HG03039 (cell line): ENCODE measurements around the gene DSC2.
"Not testable (repeated sequence)": the region's sequence is repeated elsewhere in the genome, so short reads cannot be mapped to it uniquely, and the experiment has no call there.

Source experiments
- ATAC-seq: cut with Tn5 transposase; IDR thresholded peaks from one replicate; pipeline ENCODE4 v1.9.1; 2021; ENCODE audit warnings: mild to moderate bottlenecking, moderate library complexity; ENCODE audit not compliant: unreplicated experiment

DSC2 gene

GRCh38 chr18:31102025-31102684 lies at the start of gene DSC2:
DSC2 (minus strand) TSS chr18:31102421; CDS start chr18:31101971, 450 bp downstream.
- ATAC-seq: no peak

- ATAC-seq: no peak
These were observed 47.1 kb upstream of the DSC2 start for GRCh38 chr18:31149351-31149750.

- no peak for ATAC-seq
These were observed 46.4 kb upstream of the DSC2 start for GRCh38 chr18:31148600-31148999.

- ATAC-seq: no peak
These were observed 44.6 kb upstream of the DSC2 start for GRCh38 chr18:31146809-31147208.

GRCh38 chr18:31143025-31143424 lies 40.8 kb upstream of the DSC2 start:
- ATAC-seq: no peak

- ATAC-seq: no peak
These were observed 36.5 kb upstream of the DSC2 start for GRCh38 chr18:31138709-31139108.

GRCh38 chr18:31134988-31135529 lies 32.8 kb upstream of the DSC2 start:
- ATAC-seq: no peak

GRCh38 chr18:31129398-31130115 lies 27.3 kb upstream of the DSC2 start:
- no peak for ATAC-seq

GRCh38 chr18:31125878-31126277 lies 23.7 kb upstream of the DSC2 start:
- no peak for ATAC-seq

- ATAC-seq: not testable (repeated sequence)
These were observed 20.9 kb upstream of the DSC2 start for GRCh38 chr18:31123125-31123524.

GRCh38 chr18:31120594-31120993 lies 18.4 kb upstream of the DSC2 start:
- no peak for ATAC-seq

GRCh38 chr18:31116853-31117595 lies 14.8 kb upstream of the DSC2 start:
- ATAC-seq: no peak

GRCh38 chr18:31112804-31113203 lies 10.6 kb upstream of the DSC2 start:
- ATAC-seq: no peak

- ATAC-seq: no peak
These were observed 3.5 kb upstream of the DSC2 start for GRCh38 chr18:31105733-31106132.

- ATAC-seq: no peak
These were observed 2.2 kb upstream of the DSC2 start for GRCh38 chr18:31104444-31104843.

GRCh38 chr18:31103423-31103822 lies 1.2 kb upstream of the DSC2 start:
- ATAC-seq: no peak

GRCh38 chr18:31102941-31103340 lies 720 bp upstream of the DSC2 start:
- ATAC-seq: no peak

- ATAC-seq: no peak
These were observed 817 bp downstream of the DSC2 start for GRCh38 chr18:31101183-31102024.

- no peak for ATAC-seq
These were observed 1.6 kb downstream of the DSC2 start for GRCh38 chr18:31100436-31101182.
